GM10847 (cell line): ENCODE results near the gene LST1.

Experiments used
- POLR2A ChIP-seq: IDR thresholded peaks from 2 replicates; pipeline ENCODE4 v1.6.1; 2011; ENCODE audit not compliant: insufficient read length; ENCODE audit errors: extremely low read depth

The LST1 gene

GRCh38 chr6:31557443-31558317 is 28.4 kb upstream of the LST1 start:
- TF ChIP-seq POLR2A, result no peak

DNA sequence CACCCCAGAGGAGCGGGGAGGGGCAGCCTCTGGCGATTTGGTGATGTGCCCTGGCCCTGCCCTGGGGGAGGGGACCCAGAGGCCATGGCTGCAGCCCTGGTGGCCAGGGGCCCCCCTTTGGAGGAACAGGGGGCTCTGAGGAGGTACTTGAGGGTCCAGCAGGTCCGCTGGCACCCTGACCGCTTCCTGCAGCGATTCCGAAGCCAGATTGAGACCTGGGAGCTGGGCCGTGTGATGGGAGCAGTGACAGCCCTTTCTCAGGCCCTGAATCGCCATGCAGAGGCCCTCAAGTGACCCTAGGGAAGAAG is 27.8 kb upstream of the LST1 start:
- TF ChIP-seq POLR2A, result no peak

- peak; percentile 35 for TF ChIP-seq POLR2A
These were observed 27.2 kb upstream of the LST1 start for GRCh38 chr6:31558631-31559500.

DNA sequence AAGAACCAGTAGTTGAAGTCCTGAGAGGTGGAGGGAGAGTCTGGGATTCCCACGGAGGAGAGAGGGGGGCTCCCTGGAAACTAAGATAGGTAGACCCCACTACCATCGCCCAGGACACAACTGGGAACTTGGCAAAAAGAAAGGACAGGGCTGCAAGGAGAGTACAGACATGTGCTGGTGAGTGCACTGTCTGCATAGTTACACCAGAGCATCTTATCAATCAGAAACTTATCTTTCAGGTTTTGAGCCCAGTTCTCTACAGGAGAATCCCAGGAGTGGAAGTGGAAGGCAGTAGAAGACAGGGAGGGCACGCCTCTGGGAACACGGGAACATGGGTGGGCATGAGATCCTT is 26.5 kb upstream of the LST1 start:
- TF ChIP-seq POLR2A, result no peak

- TF ChIP-seq POLR2A, result no peak
These were observed 25.9 kb upstream of the LST1 start for GRCh38 chr6:31559958-31560696.

GRCh38 chr6:31560697-31561058 is 25.4 kb upstream of the LST1 start:
- no peak for TF ChIP-seq POLR2A

- TF ChIP-seq POLR2A, result no peak
These were observed 18.3 kb upstream of the LST1 start for GRCh38 chr6:31567531-31568370.

GRCh38 chr6:31568537-31568961 is 17.5 kb upstream of the LST1 start:
- TF ChIP-seq POLR2A, result no peak

DNA sequence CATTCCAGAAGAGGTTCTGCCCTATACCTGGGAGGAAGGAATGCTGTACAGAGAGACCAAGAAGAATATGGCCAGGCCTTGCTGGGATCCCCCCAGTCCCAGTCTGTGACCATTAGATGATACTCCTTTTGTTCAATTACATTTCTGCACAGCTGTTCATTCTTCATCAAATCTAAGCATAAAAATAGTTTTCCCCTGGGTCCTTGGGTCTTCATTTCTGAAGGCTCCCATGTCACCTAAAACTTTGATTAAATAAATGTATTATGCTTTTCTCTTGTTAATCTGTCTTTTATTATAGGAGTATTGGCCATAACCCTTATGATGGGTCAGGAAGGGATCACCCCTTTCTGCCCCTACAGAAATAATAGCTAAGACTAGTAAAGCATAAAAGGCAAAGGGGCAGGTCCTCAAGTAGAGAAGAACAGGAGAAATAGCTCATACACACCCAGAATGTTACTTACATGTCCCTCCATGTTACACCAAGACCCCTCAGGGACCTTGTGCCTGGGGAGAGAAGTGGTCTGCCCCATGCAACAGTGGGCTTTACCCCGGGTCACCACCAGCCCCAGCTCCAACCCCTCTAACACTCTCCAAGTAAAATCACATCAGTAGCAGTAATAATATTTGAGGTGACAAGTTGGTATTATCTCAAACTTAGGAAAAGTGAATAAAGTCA is 16.1 kb upstream of the LST1 start:
- TF ChIP-seq POLR2A, result no peak

DNA sequence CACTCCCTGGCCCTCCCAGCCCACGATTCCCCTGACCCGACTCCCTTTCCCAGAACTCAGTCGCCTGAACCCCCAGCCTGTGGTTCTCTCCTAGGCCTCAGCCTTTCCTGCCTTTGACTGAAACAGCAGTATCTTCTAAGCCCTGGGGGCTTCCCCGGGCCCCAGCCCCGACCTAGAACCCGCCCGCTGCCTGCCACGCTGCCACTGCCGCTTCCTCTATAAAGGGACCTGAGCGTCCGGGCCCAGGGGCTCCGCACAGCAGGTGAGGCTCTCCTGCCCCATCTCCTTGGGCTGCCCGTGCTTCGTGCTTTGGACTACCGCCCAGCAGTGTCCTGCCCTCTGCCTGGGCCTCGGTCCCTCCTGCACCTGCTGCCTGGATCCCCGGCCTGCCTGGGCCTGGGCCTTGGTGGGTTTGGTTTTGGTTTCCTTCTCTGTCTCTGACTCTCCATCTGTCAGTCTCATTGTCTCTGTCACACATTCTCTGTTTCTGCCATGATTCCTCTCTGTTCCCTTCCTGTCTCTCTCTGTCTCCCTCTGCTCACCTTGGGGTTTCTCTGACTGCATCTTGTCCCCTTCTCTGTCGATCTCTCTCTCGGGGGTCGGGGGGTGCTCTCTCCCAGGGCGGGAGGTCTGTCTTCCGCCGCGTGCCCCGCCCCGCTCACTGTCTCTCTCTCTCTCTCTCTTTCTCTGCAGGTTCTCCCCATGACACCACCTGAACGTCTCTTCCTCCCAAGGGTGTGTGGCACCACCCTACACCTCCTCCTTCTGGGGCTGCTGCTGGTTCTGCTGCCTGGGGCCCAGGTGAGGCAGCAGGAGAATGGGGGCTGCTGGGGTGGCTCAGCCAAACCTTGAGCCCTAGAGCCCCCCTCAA is 13.8 kb upstream of the LST1 start, which contains the start of gene LTA:
Gene LTA (plus strand): TSS at position 249 of the 871 bp plus-strand sequence. CDS start 454 bp downstream, at position 703.
- peak; percentile 69 for TF ChIP-seq POLR2A

DNA sequence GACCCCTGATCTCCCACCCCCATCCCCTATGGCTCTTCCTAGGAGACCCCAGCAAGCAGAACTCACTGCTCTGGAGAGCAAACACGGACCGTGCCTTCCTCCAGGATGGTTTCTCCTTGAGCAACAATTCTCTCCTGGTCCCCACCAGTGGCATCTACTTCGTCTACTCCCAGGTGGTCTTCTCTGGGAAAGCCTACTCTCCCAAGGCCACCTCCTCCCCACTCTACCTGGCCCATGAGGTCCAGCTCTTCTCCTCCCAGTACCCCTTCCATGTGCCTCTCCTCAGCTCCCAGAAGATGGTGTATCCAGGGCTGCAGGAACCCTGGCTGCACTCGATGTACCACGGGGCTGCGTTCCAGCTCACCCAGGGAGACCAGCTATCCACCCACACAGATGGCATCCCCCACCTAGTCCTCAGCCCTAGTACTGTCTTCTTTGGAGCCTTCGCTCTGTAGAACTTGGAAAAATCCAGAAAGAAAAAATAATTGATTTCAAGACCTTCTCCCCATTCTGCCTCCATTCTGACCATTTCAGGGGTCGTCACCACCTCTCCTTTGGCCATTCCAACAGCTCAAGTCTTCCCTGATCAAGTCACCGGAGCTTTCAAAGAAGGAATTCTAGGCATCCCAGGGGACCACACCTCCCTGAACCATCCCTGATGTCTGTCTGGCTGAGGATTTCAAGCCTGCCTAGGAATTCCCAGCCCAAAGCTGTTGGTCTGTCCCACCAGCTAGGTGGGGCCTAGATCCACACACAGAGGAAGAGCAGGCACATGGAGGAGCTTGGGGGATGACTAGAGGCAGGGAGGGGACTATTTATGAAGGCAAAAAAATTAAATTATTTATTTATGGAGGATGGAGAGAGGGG is 12.6 kb upstream of the LST1 start:
- TF ChIP-seq POLR2A, result no peak
